HepG2 (cell line): ENCODE results near the gene OXLD1. TPM values are rescaled to one million over a fixed set of nuclear protein-coding genes. Genes with fewer than 3 reads are reported as not detected.

ENCODE experiments used
- CREB1 ChIP-seq, 2 experiments: fragments of 450-650 bp in 1 of 2; IDR thresholded peaks; 2 replicates each; pipeline ENCODE4 v1.6.1; 2016 to 2017; ENCODE audit warnings: control low read depth in 1 of 2, mild to moderate bottlenecking in 1 of 2, missing compliant biosample characterization in 1 of 2, missing genetic modification characterization in 1 of 2
- HNF1A ChIP-seq, 2 experiments: sonication (generic) in 1 of 2; formaldehyde crosslinking in 1 of 2; IDR thresholded peaks; 2 replicates each; pipeline versions ENCODE4 v1.4.0 to v1.6.1; 2016 to 2020; ENCODE audit warnings: borderline replicate concordance in 1 of 2, low read depth in 1 of 2, mild to moderate bottlenecking in 1 of 2, missing genetic modification reagents in 1 of 2
- HOXA5 ChIP-seq: sonication (generic); formaldehyde crosslinking; IDR thresholded peaks from 2 replicates; pipeline ENCODE4 v1.4.0; 2020; ENCODE audit warnings: missing genetic modification reagents
- MAZ ChIP-seq, 2 experiments: sonication (generic) in 1 of 2; formaldehyde crosslinking in 1 of 2; IDR thresholded peaks; 2 replicates each; pipeline versions ENCODE4 v1.5.0 to v1.6.1; 2012 to 2020; ENCODE audit warnings: low read depth in 2 of 2, mild to moderate bottlenecking in 2 of 2, borderline replicate concordance in 1 of 2, improper control_type of control experiment in 1 of 2, low read length in 1 of 2, missing genetic modification reagents in 1 of 2, moderate library complexity in 1 of 2
- NFE2 ChIP-seq: sonication (generic); formaldehyde crosslinking; IDR thresholded peaks from 2 replicates; pipeline ENCODE4 v1.4.0; 2020; ENCODE audit warnings: missing genetic modification reagents
- POGK ChIP-seq: sonication (generic); formaldehyde crosslinking; conservative IDR thresholded peaks from 2 replicates; pipeline ENCODE4 v1.8.0; 2022; ENCODE audit warnings: mild to moderate bottlenecking, moderate library complexity, missing genetic modification reagents
- PRDM15 ChIP-seq: sonication (generic); formaldehyde crosslinking; IDR thresholded peaks from 2 replicates; pipeline ENCODE4 v1.4.0; 2020; ENCODE audit warnings: missing genetic modification reagents
- TSC22D2 ChIP-seq: sonication (generic); formaldehyde crosslinking; IDR thresholded peaks from 2 replicates; pipeline ENCODE4 v1.5.1; 2020; ENCODE audit warnings: missing genetic modification reagents, mild to moderate bottlenecking, borderline replicate concordance
- ZMAT3 ChIP-seq: sonication (generic); formaldehyde crosslinking; conservative IDR thresholded peaks from 2 replicates; pipeline ENCODE4 v1.7.0; 2021; ENCODE audit warnings: missing genetic modification reagents
- ZNF121 ChIP-seq: sonication (generic); formaldehyde crosslinking; IDR thresholded peaks from 2 replicates; pipeline ENCODE4 v1.5.0; 2020; ENCODE audit warnings: mild to moderate bottlenecking, missing genetic modification reagents
- ZNF296 ChIP-seq: sonication (generic); formaldehyde crosslinking; conservative IDR thresholded peaks from 2 replicates; pipeline ENCODE4 v1.5.0; 2020; ENCODE audit warnings: mild to moderate bottlenecking, missing genetic modification reagents
- ZNF326 ChIP-seq: sonication (generic); formaldehyde crosslinking; IDR thresholded peaks from 2 replicates; pipeline ENCODE4 v1.4.0; 2020; ENCODE audit warnings: missing genetic modification reagents, borderline replicate concordance
- ZNF691 ChIP-seq: sonication (generic); formaldehyde crosslinking; IDR thresholded peaks from 2 replicates; pipeline ENCODE4 v1.4.0; 2020; ENCODE audit warnings: missing genetic modification reagents, low read depth, mild to moderate bottlenecking, borderline replicate concordance
- ZUFSP ChIP-seq: sonication (generic); formaldehyde crosslinking; IDR thresholded peaks from 2 replicates; pipeline ENCODE4 v1.9.0; 2021; ENCODE audit warnings: missing genetic modification reagents, mild to moderate bottlenecking, borderline replicate concordance
- polyA plus RNA-seq, 8 experiments: library from polyadenylated mRNA; depleted of rRNA in 3 of 8; stranded (reverse) in 7 of 8; unstranded in 1 of 8; fragments of >200 nt; fragmentation: Illumina TruSeq in 4 of 8; extraction: Trizol in 4 of 8; gene quantifications; 2 replicates each; pipeline versions ENCODE4 v1.2.1 to v1.2.3, GENCODE V29; 2011 to 2016; ENCODE audit warnings: low read depth in 4 of 8, missing spikeins in 1 of 8, mixed read lengths in 1 of 8; ENCODE audit not compliant: insufficient read depth in 1 of 8
- total RNA-seq, 5 experiments: library from RNA; depleted of rRNA; stranded (reverse); fragments of >200 nt; fragmentation: Illumina TruSeq; extraction: Trizol; gene quantifications; 2 replicates each; pipeline ENCODE4 v1.2.3, GENCODE V29; 2016; ENCODE audit warnings: low read depth in 1 of 5

Gene OXLD1
- total and polyA plus RNA-seq, 2 of the 13 experiments (the other 11 are each of a cell fraction or from before 2014, with no cell fraction given): 27.1 to 37.5 TPM

GRCh38 chr17:81701288-81702071, 35.1 kb upstream of the OXLD1 start (continued):
- TF ChIP-seq PRDM15 (CRISPR knock-in tag): no peak
- TF ChIP-seq ZNF121 (CRISPR knock-in tag): no peak
- TF ChIP-seq ZMAT3 (CRISPR knock-in tag): no peak
- no peak for TF ChIP-seq POGK (CRISPR knock-in tag)
- no peak for TF ChIP-seq HOXA5 (CRISPR knock-in tag)
- no peak for TF ChIP-seq ZNF296 (CRISPR knock-in tag)
- TF ChIP-seq ZUFSP: no peak
- no peak for TF ChIP-seq CREB1 (IDR thresholded peaks at IDR 0.05)
- TF ChIP-seq CREB1 (CRISPR knock-in tag; IDR thresholded peaks at IDR 0.05): no peak
- TF ChIP-seq NFE2 (CRISPR knock-in tag): no peak
- TF ChIP-seq ZNF326: no peak
- TF ChIP-seq MAZ (IDR thresholded peaks at IDR 0.05; ENCODE audit: borderline replicate concordance, low read depth, low read length): no peak
- TF ChIP-seq MAZ (CRISPR knock-in tag; IDR thresholded peaks at IDR 0.05; ENCODE audit: low read depth): no peak
- TF ChIP-seq ZNF691: no peak
- TF ChIP-seq TSC22D2: no peak
- TF ChIP-seq HNF1A (IDR thresholded peaks at IDR 0.05; ENCODE audit: low read depth): no peak
- TF ChIP-seq HNF1A (CRISPR knock-in tag; IDR thresholded peaks at IDR 0.05; ENCODE audit: borderline replicate concordance): no peak
